GM23338 (cell line): ENCODE data around the gene MAD1L1. TPM values are rescaled to one million over a fixed set of nuclear protein-coding genes. Genes with fewer than 3 reads are reported as not detected.

Source experiments
- ATAC-seq: fragments of 200-7000 bp; cut with Tn5 transposase; 3 replicates; pipeline ENCODE4 v1.9.1; 2020
- DNase-seq: peaks from one replicate; pipeline ENCODE4 v3.0.0-alpha.2; 2015; ENCODE audit warnings: low spot score
- H2AFZ ChIP-seq: fragments of 200-600 bp; sonication (generic); 2 replicates; pipeline ENCODE4 v1.8.0; 2016; ENCODE audit warnings: antibody characterized with exemption, mild to moderate bottlenecking, moderate library complexity
- H3F3A ChIP-seq: fragments of 200-600 bp; sonication (generic); replicated peaks from 2 replicates; pipeline ENCODE4 v1.8.0; 2017; ENCODE audit warnings: antibody characterized with exemption, mixed run types, low read depth
- H3K27ac ChIP-seq: fragments of 200-600 bp; sonication (generic); 2 replicates; pipeline ENCODE4 v1.6.1; 2016; ENCODE audit warnings: low read depth
- H3K27me3 ChIP-seq: fragments of 200-600 bp; sonication (generic); 2 replicates; pipeline ENCODE4 v1.8.0; 2016; ENCODE audit warnings: mild to moderate bottlenecking, mixed run types, moderate library complexity; ENCODE audit not compliant: insufficient read depth
- H3K36me3 ChIP-seq: fragments of 200-600 bp; sonication (generic); 2 replicates; pipeline ENCODE4 v1.8.0; 2016; ENCODE audit warnings: mild to moderate bottlenecking; ENCODE audit not compliant: insufficient read depth
- H3K4me1 ChIP-seq: fragments of 200-600 bp; sonication (generic); 2 replicates; pipeline ENCODE4 v1.8.0; 2016; ENCODE audit warnings: mild to moderate bottlenecking, moderate library complexity; ENCODE audit not compliant: insufficient read depth
- H3K4me2 ChIP-seq: fragments of 200-600 bp; sonication (generic); 2 replicates; pipeline ENCODE4 v1.7.1; 2017; ENCODE audit warnings: mixed run types
- H3K4me3 ChIP-seq: fragments of 200-600 bp; sonication (generic); 2 replicates; pipeline ENCODE4 v1.6.1; 2016; ENCODE audit warnings: mixed run types
- H3K79me2 ChIP-seq: fragments of 200-600 bp; sonication (generic); replicated peaks from 2 replicates; pipeline ENCODE4 v1.8.0; 2017; ENCODE audit warnings: mild to moderate bottlenecking; ENCODE audit not compliant: insufficient read depth
- H3K9me2 ChIP-seq: fragments of 200-600 bp; sonication (generic); 2 replicates; pipeline ENCODE4 v1.8.0; 2017; ENCODE audit not compliant: insufficient read depth
- H4K20me1 ChIP-seq: fragments of 200-600 bp; sonication (generic); replicated peaks from 2 replicates; pipeline ENCODE4 v1.8.0; 2017; ENCODE audit warnings: mild to moderate bottlenecking; ENCODE audit not compliant: insufficient read depth
- H3K27ac Mint-ChIP-seq: 2 replicates; pipeline ENCODE4 v1.8.0; 2020; ENCODE audit warnings: inconsistent platforms, mild to moderate bottlenecking, moderate library complexity, mixed read lengths
- H3K27me3 Mint-ChIP-seq: 3 replicates; pipeline ENCODE4 v1.8.0; 2022; ENCODE audit warnings: low read depth, mild to moderate bottlenecking, moderate library complexity, mixed read lengths, inconsistent platforms; ENCODE audit not compliant: insufficient read depth, poor library complexity
- H3K36me3 Mint-ChIP-seq: 3 replicates; pipeline ENCODE4 v1.8.0; 2021; ENCODE audit warnings: low read depth, mild to moderate bottlenecking, inconsistent platforms, moderate library complexity, mixed read lengths
- H3K4me1 Mint-ChIP-seq: 3 replicates; pipeline ENCODE4 v1.8.0; 2020; ENCODE audit warnings: mild to moderate bottlenecking, inconsistent platforms, mixed read lengths
- H3K4me3 Mint-ChIP-seq: 3 replicates; pipeline ENCODE4 v1.8.0; 2021; ENCODE audit warnings: moderate library complexity, mild to moderate bottlenecking, inconsistent platforms, mixed read lengths
- H3K9me3 Mint-ChIP-seq: 3 replicates; pipeline ENCODE4 v1.8.0; 2020; ENCODE audit warnings: moderate library complexity, mild to moderate bottlenecking, inconsistent platforms, mixed read lengths
- CREB1 ChIP-seq: fragments of 250-450 bp; sonication (Bioruptor Pico); IDR thresholded peaks from 2 replicates; pipeline ENCODE4 v1.5.0; 2020; ENCODE audit warnings: low read depth, mild to moderate bottlenecking, moderate library complexity
- EZH2 ChIP-seq: fragments of 200-600 bp; sonication (generic); IDR thresholded peaks from one replicate; pipeline ENCODE4 v1.8.0; 2017; ENCODE audit warnings: antibody characterized with exemption, mild to moderate bottlenecking, low read depth; ENCODE audit not compliant: unreplicated experiment
- EZH2phosphoT487 ChIP-seq: fragments of 200-600 bp; sonication (generic); IDR thresholded peaks from one replicate; pipeline ENCODE4 v1.8.1; 2018; ENCODE audit warnings: antibody characterized with exemption; ENCODE audit not compliant: unreplicated experiment
- NANOG ChIP-seq: IDR thresholded peaks from 2 replicates; pipeline ENCODE4 v1.6.1; 2016; ENCODE audit warnings: antibody characterized with exemption, borderline replicate concordance
- POLR2AphosphoS5 ChIP-seq: IDR thresholded peaks from 2 replicates; pipeline ENCODE4 v1.6.1; 2016; ENCODE audit warnings: antibody characterized with exemption, low read depth
- STAT1 ChIP-seq: IDR thresholded peaks from one replicate; pipeline ENCODE4 v1.6.1; 2016; ENCODE audit warnings: antibody characterized with exemption; ENCODE audit not compliant: unreplicated experiment
- ZNF114 ChIP-seq: fragments of 250-450 bp; sonication (Bioruptor Pico); IDR thresholded peaks from 2 replicates; pipeline ENCODE4 v1.5.0; 2020; ENCODE audit warnings: mild to moderate bottlenecking, moderate library complexity
- ZNF331 ChIP-seq: fragments of 250-450 bp; sonication (Bioruptor Pico); IDR thresholded peaks from 2 replicates; pipeline ENCODE4 v1.5.0; 2020; ENCODE audit warnings: low read depth, mild to moderate bottlenecking, moderate library complexity
- ZNF462 ChIP-seq: fragments of 250-450 bp; sonication (Bioruptor Pico); IDR thresholded peaks from 2 replicates; pipeline ENCODE4 v1.5.0; 2020; ENCODE audit warnings: mild to moderate bottlenecking, moderate library complexity
- polyA plus RNA-seq: library from polyadenylated mRNA; unstranded; fragments of >200 nt; fragmentation: Nextera tagmentation; extraction: Ambion mirVana; gene quantifications from 2 replicates; pipeline ENCODE4 v1.2.1, GENCODE V29; 2016
- total RNA-seq: library from RNA; depleted of rRNA; stranded (reverse); fragments of >200 nt; shearing (Covaris generic); gene quantifications from 2 replicates; pipeline ENCODE4 v1.2.3, GENCODE V29; 2014
- TF ChIP-seq, protein P1 (sequence below), 2 experiments: fragments of 200-600 bp in 1 of 2; sonication (generic) in 1 of 2; conservative IDR thresholded peaks; 2 replicates each; pipeline versions ENCODE4 v1.5.1 to v1.6.1; 2016 to 2017; ENCODE audit warnings: antibody characterized with exemption in 2 of 2, low read depth in 2 of 2, mild to moderate bottlenecking in 2 of 2, moderate library complexity in 1 of 2
- TF ChIP-seq, protein P2 (sequence below): IDR thresholded peaks from 2 replicates; pipeline ENCODE4 v1.6.1; 2016; ENCODE audit warnings: antibody characterized with exemption
- TF ChIP-seq, protein P3 (sequence below): IDR thresholded peaks from one replicate; pipeline ENCODE4 v1.6.1; 2018; ENCODE audit warnings: antibody characterized with exemption; ENCODE audit not compliant: unreplicated experiment

The MAD1L1 gene
- total and polyA plus RNA-seq, 2 experiments from 2014 or later = 40.3 to 59.3 TPM

- TF ChIP-seq ZNF331 (CRISPR knock-in tag) (no peak), STAT1 (no peak), ZNF462 (CRISPR knock-in tag) (no peak), POLR2AphosphoS5 (no peak), ZNF114 (no peak), EZH2phosphoT487 (no peak), NANOG (no peak), EZH2 (no peak), CREB1 (CRISPR knock-in tag) (no peak)
- TF ChIP-seq, protein P1, sequence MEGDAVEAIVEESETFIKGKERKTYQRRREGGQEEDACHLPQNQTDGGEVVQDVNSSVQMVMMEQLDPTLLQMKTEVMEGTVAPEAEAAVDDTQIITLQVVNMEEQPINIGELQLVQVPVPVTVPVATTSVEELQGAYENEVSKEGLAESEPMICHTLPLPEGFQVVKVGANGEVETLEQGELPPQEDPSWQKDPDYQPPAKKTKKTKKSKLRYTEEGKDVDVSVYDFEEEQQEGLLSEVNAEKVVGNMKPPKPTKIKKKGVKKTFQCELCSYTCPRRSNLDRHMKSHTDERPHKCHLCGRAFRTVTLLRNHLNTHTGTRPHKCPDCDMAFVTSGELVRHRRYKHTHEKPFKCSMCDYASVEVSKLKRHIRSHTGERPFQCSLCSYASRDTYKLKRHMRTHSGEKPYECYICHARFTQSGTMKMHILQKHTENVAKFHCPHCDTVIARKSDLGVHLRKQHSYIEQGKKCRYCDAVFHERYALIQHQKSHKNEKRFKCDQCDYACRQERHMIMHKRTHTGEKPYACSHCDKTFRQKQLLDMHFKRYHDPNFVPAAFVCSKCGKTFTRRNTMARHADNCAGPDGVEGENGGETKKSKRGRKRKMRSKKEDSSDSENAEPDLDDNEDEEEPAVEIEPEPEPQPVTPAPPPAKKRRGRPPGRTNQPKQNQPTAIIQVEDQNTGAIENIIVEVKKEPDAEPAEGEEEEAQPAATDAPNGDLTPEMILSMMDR (conservative IDR thresholded peaks at IDR 0.05; ENCODE audit: low read depth in 2 of 2) = no peak
- TF ChIP-seq, protein P2, sequence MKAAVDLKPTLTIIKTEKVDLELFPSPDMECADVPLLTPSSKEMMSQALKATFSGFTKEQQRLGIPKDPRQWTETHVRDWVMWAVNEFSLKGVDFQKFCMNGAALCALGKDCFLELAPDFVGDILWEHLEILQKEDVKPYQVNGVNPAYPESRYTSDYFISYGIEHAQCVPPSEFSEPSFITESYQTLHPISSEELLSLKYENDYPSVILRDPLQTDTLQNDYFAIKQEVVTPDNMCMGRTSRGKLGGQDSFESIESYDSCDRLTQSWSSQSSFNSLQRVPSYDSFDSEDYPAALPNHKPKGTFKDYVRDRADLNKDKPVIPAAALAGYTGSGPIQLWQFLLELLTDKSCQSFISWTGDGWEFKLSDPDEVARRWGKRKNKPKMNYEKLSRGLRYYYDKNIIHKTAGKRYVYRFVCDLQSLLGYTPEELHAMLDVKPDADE = no peak
- TF ChIP-seq, protein P3, sequence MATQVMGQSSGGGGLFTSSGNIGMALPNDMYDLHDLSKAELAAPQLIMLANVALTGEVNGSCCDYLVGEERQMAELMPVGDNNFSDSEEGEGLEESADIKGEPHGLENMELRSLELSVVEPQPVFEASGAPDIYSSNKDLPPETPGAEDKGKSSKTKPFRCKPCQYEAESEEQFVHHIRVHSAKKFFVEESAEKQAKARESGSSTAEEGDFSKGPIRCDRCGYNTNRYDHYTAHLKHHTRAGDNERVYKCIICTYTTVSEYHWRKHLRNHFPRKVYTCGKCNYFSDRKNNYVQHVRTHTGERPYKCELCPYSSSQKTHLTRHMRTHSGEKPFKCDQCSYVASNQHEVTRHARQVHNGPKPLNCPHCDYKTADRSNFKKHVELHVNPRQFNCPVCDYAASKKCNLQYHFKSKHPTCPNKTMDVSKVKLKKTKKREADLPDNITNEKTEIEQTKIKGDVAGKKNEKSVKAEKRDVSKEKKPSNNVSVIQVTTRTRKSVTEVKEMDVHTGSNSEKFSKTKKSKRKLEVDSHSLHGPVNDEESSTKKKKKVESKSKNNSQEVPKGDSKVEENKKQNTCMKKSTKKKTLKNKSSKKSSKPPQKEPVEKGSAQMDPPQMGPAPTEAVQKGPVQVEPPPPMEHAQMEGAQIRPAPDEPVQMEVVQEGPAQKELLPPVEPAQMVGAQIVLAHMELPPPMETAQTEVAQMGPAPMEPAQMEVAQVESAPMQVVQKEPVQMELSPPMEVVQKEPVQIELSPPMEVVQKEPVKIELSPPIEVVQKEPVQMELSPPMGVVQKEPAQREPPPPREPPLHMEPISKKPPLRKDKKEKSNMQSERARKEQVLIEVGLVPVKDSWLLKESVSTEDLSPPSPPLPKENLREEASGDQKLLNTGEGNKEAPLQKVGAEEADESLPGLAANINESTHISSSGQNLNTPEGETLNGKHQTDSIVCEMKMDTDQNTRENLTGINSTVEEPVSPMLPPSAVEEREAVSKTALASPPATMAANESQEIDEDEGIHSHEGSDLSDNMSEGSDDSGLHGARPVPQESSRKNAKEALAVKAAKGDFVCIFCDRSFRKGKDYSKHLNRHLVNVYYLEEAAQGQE = no peak
- no peaks in the 10 kb centered on the region for H3K4me1 Mint-ChIP-seq
- H3K4me2 ChIP-seq = no peak overlapping the region
- peaks cover 15% of the 10 kb centered on the region; the same call in 1 of the 2 replicates for H3K36me3 ChIP-seq
- no peak overlapping the region for H3K27ac Mint-ChIP-seq
- no peaks in the 10 kb centered on the region for H3F3A ChIP-seq
- DNase-seq (no peak), ATAC-seq (no peak)
- peaks cover 10% of the 10 kb centered on the region for H3K27me3 Mint-ChIP-seq
- H3K27ac ChIP-seq = no peak overlapping the region
- H3K36me3 Mint-ChIP-seq = peaks cover 69% of the 10 kb centered on the region
- no peaks in the 10 kb centered on the region for H3K9me2 ChIP-seq
- no peak overlapping the region for H3K4me3 ChIP-seq
- H2AFZ ChIP-seq = no peak overlapping the region
- no peak overlapping the region for H3K4me3 Mint-ChIP-seq
- no peaks in the 10 kb centered on the region for H3K27me3 ChIP-seq
- no peaks in the 10 kb centered on the region for H3K4me1 ChIP-seq
- no peaks in the 10 kb centered on the region for H3K9me3 Mint-ChIP-seq
- peaks cover 6% of the 10 kb centered on the region for H4K20me1 ChIP-seq
- H3K79me2 ChIP-seq = peaks cover 32% of the 10 kb centered on the region
Measured at GRCh38 chr7:2219606-2220005, 13.1 kb downstream of the MAD1L1 start.
